Mucosa of descending colon (tissue), 3 donors: ENCODE data around the gene ANO10. TPM values are rescaled to one million over a fixed set of nuclear protein-coding genes. Genes with fewer than 3 reads are reported as not detected.

Source experiments
- ATAC-seq: fragments of 200-7000 bp; cut with Tn5 transposase; one replicate; pipeline ENCODE4 v1.9.1; 2020; ENCODE audit warnings: mild to moderate bottlenecking, moderate library complexity
- DNase-seq, 3 donors: peaks; one replicate each; pipeline ENCODE4 v3.0.0-alpha.2; 2020
- H3K36me3 ChIP-seq: fragments of 200-600 bp; one replicate; pipeline ENCODE4 v1.8.0; 2021; ENCODE audit warnings: low read depth, mild to moderate bottlenecking
- H3K4me1 ChIP-seq: fragments of 200-600 bp; one replicate; pipeline ENCODE4 v1.8.0; 2021; ENCODE audit warnings: low read depth, mild to moderate bottlenecking
- H3K4me3 ChIP-seq: fragments of 200-600 bp; one replicate; pipeline ENCODE4 v1.8.0; 2021; ENCODE audit warnings: mild to moderate bottlenecking
- H3K9me3 ChIP-seq: fragments of 200-600 bp; one replicate; pipeline ENCODE4 v1.8.0; 2021; ENCODE audit warnings: mild to moderate bottlenecking
- CTCF ChIP-seq: fragments of 200-600 bp; IDR thresholded peaks from one replicate; pipeline ENCODE4 v1.8.0; 2022; ENCODE audit warnings: antibody characterized with exemption, mild to moderate bottlenecking
- intact Hi-C, 2 donors: fragments of 100-400 bp; cut with DNase I in 1 of 2; cut with micrococcal nuclease in 1 of 2; formaldehyde crosslinking; loops; one replicate each; pipeline versions ENCODE4 v1.11.0 to v1.11.1; 2022; cut with DNase I, micrococcal nuclease
- total RNA-seq, 3 donors: library from RNA; stranded (reverse); fragmentation: NEBNext Ultra II Directional in 2 of 3; extraction: Animal tissue kit (Norgen Biotek cat#: 25700) in 2 of 3; gene quantifications; one replicate each; pipeline versions ENCODE4 v1.2.1 to v1.2.4, GENCODE V29; 2021 to 2023
- donor health status: DM: no; HTN: no; CAD: no; lungs with moderate emphysema.
- donor health status: DM: no; HTN: no; CAD: no.
- donor health status: DM: no; HTN: yes; CAD: no.

The ANO10 gene
- total RNA-seq, 3 donors from 2014 or later = 46.6 to 100.0 (median 64.1) TPM

GRCh38 chr3:43379343-43379742 lies 242.5 kb downstream of the ANO10 start:
- intact Hi-C loops = no loop called here
- Histone ChIP-seq H3K4me1 (no peaks in the 10 kb centered on the region), H3K4me3 (no peak overlapping the region), H3K9me3 (no peaks in the 10 kb centered on the region), H3K36me3 (no peaks in the 10 kb centered on the region)
- no peak for DNase-seq
- no peak for ATAC-seq
- no peak for TF ChIP-seq CTCF

GRCh38 chr3:43378066-43378935 lies 243.5 kb downstream of the ANO10 start:
- DNase-seq (peak in 1 of 3 donors; percentile 77), ATAC-seq (peak; percentile 86)
- Histone ChIP-seq H3K4me1 (no peaks in the 10 kb centered on the region), H3K36me3 (no peaks in the 10 kb centered on the region), H3K9me3 (no peaks in the 10 kb centered on the region), H3K4me3 (no peak overlapping the region)
- TF ChIP-seq CTCF = peak; percentile 37
- intact Hi-C loops = no loop called here

DNA sequence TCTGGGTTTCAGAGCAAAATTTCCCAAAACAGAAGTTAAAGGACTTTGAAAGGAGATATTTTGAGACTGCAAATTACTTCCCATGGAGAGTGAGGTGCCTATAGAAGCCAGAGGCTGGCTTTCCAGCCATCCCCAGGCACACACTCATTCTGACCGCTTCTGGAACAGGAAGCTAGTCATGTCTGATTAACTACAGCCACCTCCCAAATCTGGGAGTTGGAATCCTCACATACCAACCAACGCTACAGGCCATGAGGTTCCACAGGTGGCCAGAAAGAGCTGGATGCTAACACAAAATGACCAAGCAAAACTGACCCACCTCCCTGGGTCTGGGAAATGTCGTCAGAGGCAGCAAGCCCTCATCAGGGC lies 248.3 kb downstream of the ANO10 start:
- no peak for TF ChIP-seq CTCF
- DNase-seq (no peak), ATAC-seq (no peak)
- H3K4me1 ChIP-seq = no peaks in the 10 kb centered on the region
- H3K9me3 ChIP-seq = no peaks in the 10 kb centered on the region
- intact Hi-C loops = no loop called here
- H3K4me3 ChIP-seq = no peak overlapping the region
- no peaks in the 10 kb centered on the region for H3K36me3 ChIP-seq

DNA sequence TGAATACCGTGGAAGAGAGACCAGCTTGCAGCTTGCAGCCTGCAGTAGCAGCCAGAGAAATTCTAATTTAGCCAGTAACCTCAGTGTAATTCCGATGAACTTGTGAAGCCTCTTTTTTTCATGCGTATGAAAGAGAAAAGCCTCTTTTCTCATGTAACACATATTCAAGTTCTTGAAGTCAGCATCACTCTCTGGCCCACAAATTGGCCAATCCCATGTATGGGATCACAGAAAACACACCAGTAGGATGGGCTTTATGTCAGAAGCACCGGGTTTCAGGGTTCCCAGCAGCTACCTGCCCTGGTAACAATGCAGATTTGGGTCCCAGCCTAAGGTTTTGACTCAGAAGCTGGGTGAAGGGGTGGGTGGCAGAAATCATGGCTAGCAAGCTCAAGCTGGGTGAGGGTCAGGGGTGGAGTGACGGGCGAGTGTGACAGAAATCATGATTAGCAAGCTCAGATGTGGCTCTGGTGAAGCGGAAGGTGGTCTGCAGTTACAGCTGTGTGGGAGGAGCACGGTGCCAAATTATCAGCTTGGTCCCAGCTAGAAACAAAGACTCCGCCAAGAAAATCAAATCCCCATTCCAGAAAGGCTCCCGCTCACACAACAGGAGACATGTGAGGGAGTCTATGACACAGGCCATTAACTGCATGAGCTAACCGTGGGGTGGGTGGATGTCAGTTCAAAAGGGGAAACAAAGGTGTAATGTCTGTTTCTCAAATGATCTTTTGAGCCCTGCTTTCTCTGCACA lies 248.8 kb downstream of the ANO10 start:
- Histone ChIP-seq H3K4me3 (no peak overlapping the region), H3K36me3 (no peaks in the 10 kb centered on the region), H3K9me3 (no peaks in the 10 kb centered on the region), H3K4me1 (no peaks in the 10 kb centered on the region)
- DNase-seq (no peak), ATAC-seq (no peak)
- TF ChIP-seq CTCF = no peak
- intact Hi-C loops = no loop called here

DNA sequence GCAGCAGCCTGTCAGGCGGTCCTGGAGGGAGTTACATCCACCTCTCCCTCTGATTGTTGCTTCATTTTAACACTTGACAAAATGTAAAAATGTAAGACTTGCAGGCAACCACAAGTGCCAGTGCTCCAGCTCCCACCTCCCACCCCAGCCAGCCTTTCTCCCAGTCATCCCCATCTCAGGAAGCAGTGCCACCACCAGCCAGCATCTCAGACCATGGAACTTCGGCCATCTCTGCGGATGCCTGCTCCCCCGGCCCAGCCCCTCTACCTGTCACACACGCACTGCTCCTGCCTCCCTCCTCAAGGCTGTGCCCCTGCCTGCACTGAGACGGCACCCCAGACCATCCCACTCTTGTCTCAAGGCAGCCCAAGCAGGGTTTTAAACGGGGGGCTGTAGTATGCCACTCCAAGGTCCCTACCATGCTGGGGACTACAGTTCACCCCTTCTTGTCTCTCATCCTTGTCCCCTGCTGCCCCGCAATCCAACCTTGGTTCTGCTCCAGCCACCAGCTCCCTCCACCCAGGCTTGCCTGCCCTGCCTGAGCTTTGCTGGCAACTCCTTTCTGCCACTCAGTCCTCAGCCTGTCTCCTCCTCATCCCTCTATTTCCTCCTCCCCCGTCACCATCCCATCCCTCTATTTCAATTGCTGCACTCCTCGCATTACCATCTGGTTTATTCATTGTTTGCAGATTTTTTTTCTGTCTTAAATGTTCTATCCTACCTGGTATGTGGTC lies 249.6 kb downstream of the ANO10 start:
- H3K4me3 ChIP-seq = no peak overlapping the region
- DNase-seq = no peak
- H3K36me3 ChIP-seq = no peaks in the 10 kb centered on the region
- intact Hi-C loops = no loop called here
- TF ChIP-seq CTCF = no peak
- no peak for ATAC-seq
- H3K9me3 ChIP-seq = no peaks in the 10 kb centered on the region
- no peaks in the 10 kb centered on the region for H3K4me1 ChIP-seq
